ENCODE results near the gene ANKRD44. TPM values are rescaled to one million over a fixed set of nuclear protein-coding genes. Genes with fewer than 3 reads are reported as not detected.
"Not testable (repeated sequence)": the region's sequence is repeated elsewhere in the genome, so short reads cannot be mapped to it uniquely, and the experiment has no call there.

Gene ANKRD44
- total RNA-seq, 1 experiment from 2014 or later: 34.6 TPM

DNA sequence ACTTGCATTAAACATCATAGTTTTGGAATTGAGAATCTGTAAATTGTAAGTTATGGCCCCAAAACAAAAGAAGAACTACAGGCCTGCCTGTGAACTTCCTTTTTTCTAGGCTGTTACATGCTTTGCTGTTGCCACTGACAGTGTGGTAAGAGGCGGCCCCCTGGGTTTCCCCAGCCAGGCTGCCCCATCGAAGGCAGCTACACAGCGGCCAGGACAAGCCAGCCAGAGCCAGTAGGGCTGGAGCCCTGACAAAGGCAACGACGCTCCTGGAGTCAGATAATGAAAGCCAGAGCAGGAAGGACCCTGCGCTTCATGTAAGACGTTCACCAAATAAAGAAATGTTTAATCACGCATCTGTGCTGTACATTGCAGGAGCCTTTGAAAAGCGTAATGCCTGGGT is 55.0 kb downstream of the ANKRD44 start:
- no peak for DNase-seq (ENCODE audit: low read depth, low spot score)
- in situ Hi-C loops (cut with HindIII; ENCODE audit: low pct_unique_long_range_greater_than_20kb, low sequenced_read_pairs): no loop called here

DNA sequence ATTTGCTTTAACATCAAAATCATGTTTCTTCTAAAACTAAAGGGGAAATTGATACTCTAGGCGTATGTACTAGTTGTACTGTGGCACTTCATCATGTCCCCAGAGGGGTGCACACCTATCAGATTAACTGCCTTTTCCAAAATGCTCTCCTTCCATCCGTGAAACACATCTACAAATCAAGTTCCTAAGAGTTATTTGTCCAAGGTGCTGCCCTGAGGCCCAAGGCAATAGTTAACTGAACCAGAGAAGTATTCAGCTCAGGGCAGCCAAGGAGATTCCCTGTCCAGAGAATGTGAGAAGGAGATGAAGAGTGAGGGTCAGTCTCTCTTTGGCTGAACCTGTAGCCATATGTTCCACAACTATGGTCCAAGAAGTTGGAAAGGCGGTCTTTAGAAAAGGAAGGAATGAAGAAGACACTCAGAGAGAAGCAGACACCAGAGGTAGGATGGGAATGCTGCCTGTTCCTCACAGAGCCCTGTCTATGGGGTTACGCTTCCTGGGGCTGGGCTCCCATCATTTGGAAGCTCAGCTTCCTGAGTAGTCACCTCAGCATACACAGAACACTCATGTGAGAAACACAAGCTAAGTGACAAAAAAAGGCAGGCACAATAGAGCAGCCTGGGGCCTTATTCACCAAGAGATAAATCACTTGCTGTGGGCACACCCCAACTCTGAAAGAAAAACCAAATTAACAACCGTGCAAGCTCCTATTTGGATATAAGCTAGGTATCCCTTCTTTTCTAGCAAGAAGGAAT is 55.6 kb downstream of the ANKRD44 start:
- DNase-seq (ENCODE audit: low read depth, low spot score): no peak
- in situ Hi-C loops (cut with HindIII; ENCODE audit: low pct_unique_long_range_greater_than_20kb, low sequenced_read_pairs): no loop called here

DNA sequence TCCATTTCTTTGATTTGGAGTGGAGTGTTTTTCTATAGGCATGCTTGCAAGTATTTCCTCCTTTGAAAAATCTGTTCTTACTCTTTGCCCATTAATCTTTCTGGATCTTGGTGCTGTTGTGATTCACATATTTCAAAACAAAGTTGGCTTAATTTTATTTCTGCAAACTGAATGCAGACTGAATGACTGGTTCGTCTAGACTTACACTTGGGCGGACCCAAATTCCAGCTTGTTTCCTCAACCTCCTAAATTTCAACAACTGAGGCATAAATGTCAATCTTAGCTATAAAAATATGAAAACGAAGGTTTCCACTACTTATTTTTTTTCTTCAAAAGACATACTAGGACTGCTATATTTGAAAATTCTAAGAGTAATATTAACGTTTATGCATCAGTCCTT is 59.0 kb downstream of the ANKRD44 start:
- DNase-seq (ENCODE audit: low read depth, low spot score): no peak
- in situ Hi-C loops (cut with HindIII; ENCODE audit: low pct_unique_long_range_greater_than_20kb, low sequenced_read_pairs): no loop called here

DNA sequence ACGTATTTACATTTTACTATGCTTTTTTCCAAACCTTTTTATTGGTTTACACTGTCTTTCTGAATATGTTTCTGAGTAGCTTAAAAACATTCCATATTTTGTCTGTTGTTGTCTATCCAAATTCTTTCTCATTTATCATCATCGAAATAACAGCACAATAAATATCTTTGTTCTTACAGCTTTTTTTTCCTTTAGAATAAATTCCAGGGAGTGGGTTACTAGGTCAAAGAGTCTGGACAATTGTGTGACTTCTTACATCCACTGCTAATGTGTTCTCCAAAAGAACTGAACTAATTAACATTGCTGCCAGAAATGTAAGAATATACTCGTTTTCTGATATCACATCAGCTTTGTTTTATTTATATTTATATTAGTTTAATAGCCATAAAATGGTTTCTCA is 59.4 kb downstream of the ANKRD44 start:
- in situ Hi-C loops (cut with HindIII; ENCODE audit: low pct_unique_long_range_greater_than_20kb, low sequenced_read_pairs): no loop called here
- no peak for DNase-seq (ENCODE audit: low read depth, low spot score)

DNA sequence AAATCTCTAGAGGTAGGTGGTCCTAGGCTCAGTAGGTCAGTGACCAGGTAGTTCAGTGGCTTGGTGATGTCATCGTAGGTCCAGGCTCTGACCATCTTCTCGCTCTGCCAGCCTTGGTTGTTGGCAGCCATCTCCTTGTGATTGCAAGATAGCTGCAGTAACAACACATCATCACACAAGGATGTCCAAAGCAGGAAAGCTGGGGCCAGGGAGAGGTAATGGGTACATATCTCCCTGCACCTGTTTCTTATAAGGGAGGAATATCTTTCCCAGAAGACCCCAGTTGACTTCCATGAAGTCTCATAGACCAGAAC is 60.5 kb downstream of the ANKRD44 start:
- in situ Hi-C loops (cut with HindIII; ENCODE audit: low pct_unique_long_range_greater_than_20kb, low sequenced_read_pairs): no loop called here
- DNase-seq (ENCODE audit: low read depth, low spot score): no peak

DNA sequence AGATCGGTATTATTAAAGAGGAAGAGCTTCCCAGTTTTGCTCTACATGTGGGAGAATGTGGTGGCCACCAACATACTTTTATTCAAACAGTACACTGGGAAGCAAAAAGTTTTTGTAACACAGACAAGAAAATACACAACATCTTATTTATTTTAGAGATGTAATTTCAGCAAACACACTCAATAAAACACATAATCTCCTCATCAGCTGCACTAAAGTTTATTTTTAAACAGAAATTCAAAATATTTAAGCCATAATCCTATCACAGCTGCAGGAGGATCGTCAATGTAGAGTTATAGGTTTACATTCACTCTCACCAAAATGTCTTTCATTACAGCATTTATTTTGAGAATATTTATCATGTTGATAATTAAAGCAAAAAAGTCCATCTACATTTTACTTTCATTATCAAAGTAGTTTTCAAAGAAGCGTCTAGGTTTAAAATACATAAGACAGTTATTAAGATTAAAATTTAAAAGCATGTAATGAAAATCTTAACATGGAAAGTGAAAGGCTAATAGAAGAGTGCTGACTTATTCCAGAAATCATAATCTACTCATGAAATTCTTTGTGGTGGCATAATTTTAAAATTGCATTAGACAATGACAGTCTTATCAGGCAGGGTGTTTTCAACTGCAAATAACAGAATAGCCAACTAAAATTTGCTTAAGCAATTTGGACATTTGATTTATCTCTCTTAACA is 61.0 kb downstream of the ANKRD44 start:
- DNase-seq (ENCODE audit: low read depth, low spot score): no peak
- in situ Hi-C loops (cut with HindIII; ENCODE audit: low pct_unique_long_range_greater_than_20kb, low sequenced_read_pairs): no loop called here

DNA sequence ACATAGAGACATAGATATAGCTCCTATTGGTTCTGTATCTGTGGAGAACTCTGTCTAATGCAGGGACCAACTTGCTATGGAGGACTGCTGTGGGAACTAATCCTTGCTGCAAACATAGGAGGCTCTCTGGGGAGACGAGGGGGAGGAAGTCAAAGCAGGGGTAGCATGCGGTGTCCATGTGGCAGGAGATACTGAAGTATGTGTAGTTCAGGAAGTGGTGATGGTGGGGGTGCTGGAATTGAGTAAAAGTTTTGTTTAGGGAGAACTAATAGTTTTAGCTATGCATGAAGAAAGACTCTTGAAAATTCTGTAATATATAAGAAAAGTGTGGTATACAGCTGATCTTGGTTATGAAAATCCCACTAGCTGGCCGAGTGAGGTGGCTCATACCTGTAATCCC is 62.0 kb downstream of the ANKRD44 start:
- in situ Hi-C loops (cut with HindIII; ENCODE audit: low pct_unique_long_range_greater_than_20kb, low sequenced_read_pairs): no loop called here
- DNase-seq (ENCODE audit: low read depth, low spot score): peak; percentile 46

DNA sequence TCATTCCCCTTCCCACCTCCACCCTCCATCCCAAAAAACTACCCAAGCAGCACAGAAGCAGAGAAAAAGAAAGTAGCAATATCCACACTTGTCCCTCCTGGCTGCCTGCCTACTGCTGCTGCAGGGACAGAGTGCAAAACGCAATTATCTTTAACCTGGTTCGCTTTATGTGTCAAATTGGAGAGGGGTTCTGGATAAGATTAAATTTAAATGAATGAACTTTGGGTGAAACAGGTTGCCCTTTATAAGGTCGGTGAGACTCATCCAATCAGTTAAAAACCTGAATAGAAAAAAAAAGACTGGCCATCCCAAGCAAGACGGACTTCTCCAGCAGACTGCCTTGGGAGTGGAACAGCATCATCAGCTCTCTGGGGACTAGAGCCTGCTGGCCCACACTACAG is 62.6 kb downstream of the ANKRD44 start:
- DNase-seq (ENCODE audit: low read depth, low spot score): peak; percentile 27
- in situ Hi-C loops (cut with HindIII; ENCODE audit: low pct_unique_long_range_greater_than_20kb, low sequenced_read_pairs): no loop called here

DNA sequence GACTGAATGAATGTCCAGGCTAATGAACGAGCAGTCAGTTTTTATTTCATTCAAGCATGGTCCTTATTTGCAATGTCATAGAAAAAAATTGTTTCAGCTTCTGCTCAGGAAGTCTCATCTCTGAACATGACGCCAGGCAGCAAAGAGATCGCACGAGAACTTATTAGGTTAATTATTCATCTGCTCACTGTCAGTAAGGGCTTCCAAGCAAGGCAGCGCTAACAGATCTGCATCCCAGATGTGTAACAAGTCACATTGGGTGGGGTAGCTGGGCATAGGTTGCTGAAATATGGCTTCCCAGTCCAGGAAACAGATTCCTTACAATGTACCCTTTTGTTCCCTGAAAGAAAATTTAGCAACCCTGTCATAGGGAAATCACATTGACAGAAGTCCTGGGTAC is 63.5 kb downstream of the ANKRD44 start:
- in situ Hi-C loops (cut with HindIII; ENCODE audit: low pct_unique_long_range_greater_than_20kb, low sequenced_read_pairs): no loop called here
- peak; percentile 90 for DNase-seq (ENCODE audit: low read depth, low spot score)

DNA sequence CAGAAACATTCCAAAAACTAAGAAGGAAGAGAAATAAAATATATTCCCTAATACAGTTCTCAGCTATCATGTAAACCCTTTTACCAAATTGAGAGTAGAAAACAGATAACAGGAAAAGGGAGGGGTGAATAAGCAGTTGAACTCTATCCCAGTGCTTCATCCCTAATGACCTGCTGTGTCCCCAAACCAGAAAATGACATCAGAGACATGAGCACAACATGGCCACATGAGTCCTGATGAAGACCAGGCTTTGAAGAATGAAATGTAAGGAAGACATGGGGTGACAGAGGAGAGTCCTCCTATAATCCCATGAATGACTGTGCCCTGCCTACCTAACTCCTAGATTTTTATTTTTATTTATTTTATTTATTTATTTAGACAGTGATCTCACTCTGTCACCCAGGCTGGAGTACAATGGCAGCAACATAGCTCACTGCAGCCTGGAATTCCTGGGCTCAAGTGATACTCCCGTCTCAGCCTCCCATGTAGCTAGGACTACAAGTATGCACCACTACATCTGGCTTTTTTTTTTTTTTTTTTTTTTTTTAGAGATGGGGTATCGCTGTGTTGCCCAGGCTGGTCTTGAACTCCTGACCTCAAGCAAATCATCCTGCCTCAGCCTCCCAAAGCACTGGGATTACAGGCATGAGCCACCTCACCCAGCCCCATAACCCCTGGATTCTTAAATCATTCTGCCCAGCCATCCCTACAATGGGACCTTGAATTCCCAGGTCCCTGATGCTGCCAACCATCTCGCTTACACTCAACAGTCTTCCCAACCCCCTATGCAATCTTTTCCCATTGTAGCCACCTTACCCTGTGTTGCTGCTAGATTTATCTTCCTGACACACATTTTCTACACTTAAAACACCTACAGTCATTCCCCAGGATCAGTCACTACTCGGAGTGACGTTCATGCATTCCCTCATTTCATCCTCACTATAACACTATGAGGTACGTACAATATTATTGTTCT is 64.5 kb downstream of the ANKRD44 start:
- DNase-seq (ENCODE audit: low read depth, low spot score): no peak
- in situ Hi-C loops (cut with HindIII; ENCODE audit: low pct_unique_long_range_greater_than_20kb, low sequenced_read_pairs): no loop called here

DNA sequence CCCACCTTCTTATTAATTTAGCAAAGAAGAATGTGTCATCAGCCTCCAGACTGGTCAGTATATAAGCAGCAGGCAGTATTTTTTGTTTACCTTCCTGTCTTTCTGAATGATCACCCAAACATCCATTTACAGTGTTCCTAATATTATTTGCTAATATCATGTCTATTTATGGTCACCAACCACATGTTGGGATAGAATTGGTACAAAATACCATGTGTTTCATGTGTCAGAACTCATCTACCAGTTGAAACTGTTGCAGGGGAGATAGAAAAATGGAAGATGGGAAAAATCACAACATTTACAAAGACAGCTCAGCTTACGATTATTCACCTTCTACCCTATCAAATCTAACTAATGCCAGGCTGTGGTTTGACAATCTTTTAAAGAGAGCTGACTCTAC is 66.2 kb downstream of the ANKRD44 start:
- in situ Hi-C loops (cut with HindIII; ENCODE audit: low pct_unique_long_range_greater_than_20kb, low sequenced_read_pairs): no loop called here
- DNase-seq (ENCODE audit: low read depth, low spot score): no peak

DNA sequence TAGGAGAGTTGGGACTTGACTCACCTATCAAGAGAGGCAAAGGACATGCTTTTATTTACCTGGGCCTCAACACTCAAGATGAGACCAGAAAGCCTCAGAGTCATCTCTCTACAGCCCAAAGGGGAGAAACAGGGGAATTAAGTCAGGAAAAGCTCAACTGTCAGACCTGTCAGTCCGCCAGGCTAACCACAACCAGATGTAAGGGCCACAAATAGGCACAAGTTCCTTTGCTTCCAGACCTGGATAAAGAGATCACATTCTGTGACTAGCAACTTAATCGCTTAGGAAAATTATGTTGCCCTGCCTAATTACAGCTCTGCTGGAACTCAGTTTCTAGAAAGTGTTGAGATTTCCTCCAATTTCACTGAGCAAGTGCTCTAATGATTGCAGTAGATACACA is 67.9 kb downstream of the ANKRD44 start:
- in situ Hi-C loops (cut with HindIII; ENCODE audit: low pct_unique_long_range_greater_than_20kb, low sequenced_read_pairs): no loop called here
- no peak for DNase-seq (ENCODE audit: low read depth, low spot score)

DNA sequence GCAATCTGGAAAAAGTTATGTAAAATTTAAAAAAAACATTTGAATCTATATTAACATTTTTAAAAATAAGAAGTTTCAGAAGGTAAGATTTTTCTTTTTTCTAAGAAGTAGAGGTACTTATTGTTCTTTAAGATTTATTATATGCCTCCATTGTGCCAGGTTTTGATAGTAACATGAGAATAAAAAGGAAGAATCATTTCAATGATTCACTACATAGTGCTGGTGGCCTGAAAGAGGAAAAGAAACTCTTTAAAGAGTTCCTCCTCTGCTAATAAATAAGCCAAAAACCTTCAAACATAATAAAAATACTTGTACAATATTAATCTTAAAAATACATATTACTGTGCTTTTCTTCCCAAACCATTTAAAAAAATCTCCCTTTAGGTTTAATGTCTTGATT is 69.0 kb downstream of the ANKRD44 start:
- DNase-seq (ENCODE audit: low read depth, low spot score): no peak
- in situ Hi-C loops (cut with HindIII; ENCODE audit: low pct_unique_long_range_greater_than_20kb, low sequenced_read_pairs): no loop called here

DNA sequence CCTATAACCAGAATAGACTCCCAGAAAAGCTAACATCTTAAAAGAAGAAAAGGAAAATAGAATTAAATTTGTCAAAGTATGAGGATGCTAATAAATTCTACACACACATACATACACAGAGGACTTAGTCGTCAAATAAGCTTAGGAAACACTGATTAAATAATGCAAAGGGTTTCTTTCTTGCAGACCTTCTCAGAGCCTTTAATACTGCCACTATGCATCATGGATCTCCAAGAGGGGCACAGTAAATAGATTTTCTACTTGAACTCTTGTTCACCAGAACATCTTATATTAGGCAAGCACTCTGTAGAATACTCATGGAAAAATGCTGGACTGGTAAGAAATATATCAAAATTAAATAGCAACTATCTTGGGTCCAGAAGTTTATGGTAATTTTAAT is 69.4 kb downstream of the ANKRD44 start:
- in situ Hi-C loops (cut with HindIII; ENCODE audit: low pct_unique_long_range_greater_than_20kb, low sequenced_read_pairs): no loop called here
- DNase-seq (ENCODE audit: low read depth, low spot score): no peak

DNA sequence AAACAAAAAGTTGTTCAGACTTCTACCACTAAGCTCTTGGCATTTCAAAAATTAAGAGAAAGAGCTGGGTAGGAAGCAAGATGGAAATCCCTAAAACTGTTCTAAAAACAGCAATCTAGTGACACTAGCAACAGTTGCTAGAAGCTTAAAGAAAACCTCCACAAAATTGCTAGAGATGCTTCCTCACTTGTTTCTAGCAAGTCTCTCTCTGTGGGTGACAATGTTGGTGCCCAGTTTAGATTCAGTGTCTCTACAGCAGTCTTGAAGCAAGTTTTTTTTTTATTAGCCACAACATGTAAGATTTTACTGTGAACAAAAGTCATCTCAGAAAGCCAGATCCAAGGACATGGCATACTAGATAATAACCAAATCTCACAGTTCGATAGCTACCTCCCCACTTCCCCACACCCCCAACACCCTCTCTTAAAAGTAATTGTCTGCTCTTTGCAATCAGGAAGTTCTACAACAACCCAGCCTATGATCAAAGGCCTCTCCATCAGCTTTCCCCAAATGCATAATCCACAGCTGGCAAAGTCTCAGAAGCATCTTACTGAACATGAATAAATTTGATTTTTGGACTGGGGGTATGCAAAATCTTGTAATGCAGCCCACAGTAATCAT is 70.0 kb downstream of the ANKRD44 start:
- in situ Hi-C loops (cut with HindIII; ENCODE audit: low pct_unique_long_range_greater_than_20kb, low sequenced_read_pairs): no loop called here

DNA sequence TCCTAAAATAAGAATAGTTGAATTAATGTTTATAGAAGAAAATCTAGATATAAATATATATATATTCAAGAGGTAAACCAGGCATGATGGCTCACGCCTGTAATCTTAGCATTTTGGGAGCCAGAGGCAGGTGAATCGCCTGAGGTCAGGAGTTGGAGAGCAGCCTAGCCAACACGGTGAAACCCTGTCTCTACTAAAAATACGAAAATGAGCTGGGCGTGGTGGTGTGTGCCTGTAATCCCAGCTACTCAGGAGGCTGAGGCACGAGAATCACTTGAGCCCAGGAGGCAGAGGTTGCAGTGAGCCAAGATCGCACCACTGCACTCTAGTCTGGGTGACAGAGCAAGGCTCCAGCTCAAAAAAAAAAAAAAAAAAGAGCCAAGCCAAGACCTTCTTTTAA is 70.6 kb downstream of the ANKRD44 start:
- DNase-seq (ENCODE audit: low read depth, low spot score); in situ Hi-C loops (cut with HindIII; ENCODE audit: low pct_unique_long_range_greater_than_20kb, low sequenced_read_pairs): not testable (repeated sequence)

More for the DNA sequence above, 70.0 kb downstream of the ANKRD44 start:
- DNase-seq (ENCODE audit: low read depth, low spot score): no peak

DNA sequence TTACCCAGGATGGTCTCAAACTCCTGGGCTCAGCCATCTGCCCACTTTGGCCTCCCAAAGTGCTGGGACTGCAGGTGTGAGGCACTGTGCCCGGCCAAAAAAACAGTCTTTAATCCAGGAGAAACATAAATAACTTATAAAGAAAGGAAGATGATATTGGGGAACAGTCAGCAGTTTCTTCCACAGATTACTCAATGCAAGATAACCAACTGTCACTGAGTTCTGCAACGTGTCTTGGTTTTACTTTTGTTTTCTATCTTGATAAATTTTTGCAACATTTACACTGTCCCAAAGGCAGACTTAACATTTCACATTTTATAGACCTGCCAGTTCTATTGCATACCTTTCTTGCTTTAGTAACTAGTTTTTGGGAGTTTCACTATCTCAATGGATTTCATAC is 71.1 kb downstream of the ANKRD44 start:
- in situ Hi-C loops (cut with HindIII; ENCODE audit: low pct_unique_long_range_greater_than_20kb, low sequenced_read_pairs): no loop called here
- no peak for DNase-seq (ENCODE audit: low read depth, low spot score)

DNA sequence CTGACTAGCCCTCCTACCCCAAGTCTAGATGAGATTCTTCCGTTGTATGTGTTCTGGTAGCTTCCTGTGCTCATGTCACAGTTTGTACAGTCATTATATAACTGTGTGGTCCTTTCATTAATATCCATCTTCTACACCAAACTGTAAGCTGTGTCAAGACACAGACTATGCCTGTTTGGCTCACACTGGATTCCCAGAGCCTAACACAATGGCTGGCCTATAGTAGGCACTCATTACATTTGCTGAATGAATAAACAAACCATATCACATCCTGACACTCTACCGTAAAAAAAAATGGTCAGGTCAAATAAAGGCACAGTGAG is 72.6 kb downstream of the ANKRD44 start:
- peak; percentile 93 for DNase-seq (ENCODE audit: low read depth, low spot score)
- in situ Hi-C loops (cut with HindIII; ENCODE audit: low pct_unique_long_range_greater_than_20kb, low sequenced_read_pairs): no loop called here

Measured in SK-MEL-5 (cell line).